IMR-90 (cell line): ENCODE data around the gene WNT16. TPM values are rescaled to one million over a fixed set of nuclear protein-coding genes. Genes with fewer than 3 reads are reported as not detected.

Experiments
- ATAC-seq: fragments of 200-7000 bp; cut with Tn5 transposase; 2 replicates; pipeline ENCODE4 v1.9.1; 2020; ENCODE audit warnings: low read depth, mild to moderate bottlenecking, moderate library complexity
- BruUV-seq: library from RNA; stranded (reverse); fragments of 400-500 nt; replicated peaks from 2 replicates; lab custom pipeline; 2021; lab: Mats Ljungman, UMichigan
- CTCF ChIA-PET: fragments of 300-600 bp; formaldehyde crosslinking; extraction: SDS; loops from one replicate; lab custom pipeline; 2021; ENCODE audit warnings: antibody characterized with exemption; lab: Yijun Ruan, JAX
- POLR2A ChIA-PET: fragments of 300-600 bp; sonication (Branson Sonifier 250); formaldehyde crosslinking; loops from one replicate; lab custom pipeline; 2022; ENCODE audit warnings: antibody characterized with exemption; ENCODE audit not compliant: unreplicated experiment; lab: Charles Lee
- DNase-seq: peaks from one replicate; pipeline ENCODE4 v3.0.0; 2013
- H2AFZ ChIP-seq: replicated peaks from 2 replicates; pipeline ENCODE3; 2013; ENCODE audit warnings: low read length, mild to moderate bottlenecking; ENCODE audit not compliant: poor library complexity
- H2AK5ac ChIP-seq: 2 replicates; pipeline ENCODE4 v1.6.1; 2013; ENCODE audit warnings: low read depth, low read length, inconsistent platforms
- H2AK9ac ChIP-seq: replicated peaks from 2 replicates; pipeline ENCODE3; 2013; ENCODE audit warnings: mild to moderate bottlenecking, low read depth, low read length, moderate library complexity; ENCODE audit not compliant: poor library complexity
- H2BK120ac ChIP-seq: 2 replicates; pipeline ENCODE4 v1.6.1; 2013; ENCODE audit warnings: low read depth, low read length, inconsistent platforms
- H2BK15ac ChIP-seq: 3 replicates; pipeline ENCODE4 v1.6.1; 2013; ENCODE audit warnings: low read depth, low read length, inconsistent platforms
- H2BK20ac ChIP-seq: 2 replicates; pipeline ENCODE4 v1.6.1; 2013; ENCODE audit warnings: low read depth, mild to moderate bottlenecking, inconsistent platforms, low read length, moderate library complexity
- H2BK5ac ChIP-seq: 2 replicates; pipeline ENCODE4 v1.6.1; 2013; ENCODE audit warnings: mild to moderate bottlenecking, low read depth, low read length, inconsistent platforms; ENCODE audit not compliant: poor library complexity, severe bottlenecking
- H3K14ac ChIP-seq: replicated peaks from 2 replicates; pipeline ENCODE4 v1.6.1; 2013; ENCODE audit warnings: low read depth, low read length, inconsistent platforms
- H3K18ac ChIP-seq: 2 replicates; pipeline ENCODE4 v1.6.1; 2013; ENCODE audit warnings: low read depth, low read length, control low read depth
- H3K23ac ChIP-seq: 2 replicates; pipeline ENCODE4 v1.6.1; 2013; ENCODE audit warnings: low read depth, low read length, inconsistent platforms
- H3K27ac ChIP-seq: 2 replicates; pipeline ENCODE4 v1.5.1; 2013; ENCODE audit warnings: mild to moderate bottlenecking, control low read depth, low read length; ENCODE audit not compliant: insufficient read depth
- H3K27me3 ChIP-seq: 2 replicates; pipeline ENCODE4 v1.6.1; 2013; ENCODE audit warnings: low read length; ENCODE audit not compliant: control insufficient read depth, insufficient read depth
- H3K36me3 ChIP-seq: 2 replicates; pipeline ENCODE4 v1.6.1; 2013; ENCODE audit warnings: low read length, mixed read lengths; ENCODE audit not compliant: control insufficient read depth, insufficient read depth
- H3K4ac ChIP-seq: 2 replicates; pipeline ENCODE4 v1.6.1; 2013; ENCODE audit warnings: low read depth, low read length, inconsistent platforms
- H3K4me1 ChIP-seq: 2 replicates; pipeline ENCODE4 v1.6.1; 2013; ENCODE audit warnings: low read length, mixed read lengths; ENCODE audit not compliant: control insufficient read depth, insufficient read depth
- H3K4me2 ChIP-seq: 2 replicates; pipeline ENCODE4 v1.6.1; 2013; ENCODE audit warnings: low read depth, mild to moderate bottlenecking, control low read depth, low read length, moderate library complexity
- H3K4me3 ChIP-seq: 2 replicates; pipeline ENCODE4 v1.5.1; 2013; ENCODE audit warnings: low read depth, mild to moderate bottlenecking, control low read depth, low read length, moderate library complexity; ENCODE audit not compliant: insufficient read depth
- H3K56ac ChIP-seq: 2 replicates; pipeline ENCODE4 v1.6.1; 2013; ENCODE audit warnings: low read length, inconsistent platforms; ENCODE audit not compliant: insufficient read depth; ENCODE audit errors: extremely low read depth
- H3K79me1 ChIP-seq, 2 experiments: 2 replicates each; pipeline ENCODE4 v1.6.1; 2013; ENCODE audit warnings: low read length in 2 of 2, inconsistent platforms in 1 of 2, low read depth in 1 of 2
- H3K9ac ChIP-seq: 2 replicates; pipeline ENCODE4 v1.6.1; 2013; ENCODE audit warnings: low read depth, low read length, control low read depth
- H3K9me1 ChIP-seq: 2 replicates; pipeline ENCODE4 v1.6.1; 2013; ENCODE audit warnings: low read length, inconsistent platforms; ENCODE audit not compliant: insufficient read depth
- H3K9me3 ChIP-seq: 2 replicates; pipeline ENCODE4 v1.6.1; 2013; ENCODE audit warnings: low read length; ENCODE audit not compliant: control insufficient read depth, insufficient read depth
- H4K20me1 ChIP-seq: 2 replicates; pipeline ENCODE4 v1.6.1; 2013; ENCODE audit warnings: low read length, inconsistent platforms; ENCODE audit not compliant: insufficient read depth
- H4K5ac ChIP-seq: 2 replicates; pipeline ENCODE4 v1.6.1; 2013; ENCODE audit warnings: mild to moderate bottlenecking, low read depth, low read length, control low read depth
- H4K8ac ChIP-seq, 2 experiments: 2 replicates each; pipeline ENCODE4 v1.6.1; 2013; ENCODE audit warnings: low read depth in 2 of 2, low read length in 2 of 2, control low read depth in 1 of 2, inconsistent platforms in 1 of 2
- H4K91ac ChIP-seq: 2 replicates; pipeline ENCODE4 v1.6.1; 2013; ENCODE audit warnings: low read depth, low read length, inconsistent platforms; ENCODE audit not compliant: insufficient read depth
- BHLHE40 ChIP-seq: fragments of 150-350 bp; IDR thresholded peaks from 2 replicates; pipeline ENCODE4 v1.6.1; 2016; ENCODE audit warnings: mild to moderate bottlenecking, low read depth, low read length
- CEBPB ChIP-seq: IDR thresholded peaks from 2 replicates; pipeline ENCODE4 v1.6.1; 2012; ENCODE audit warnings: low read depth, low read length, improper control_type of control experiment
- CHD1 ChIP-seq: IDR thresholded peaks from 2 replicates; pipeline ENCODE4 v1.6.1; 2012; ENCODE audit warnings: low read depth, low read length, improper control_type of control experiment
- CTCF ChIP-seq: conservative IDR thresholded peaks from 2 replicates; pipeline ENCODE4 v1.5.1; 2012; ENCODE audit warnings: mild to moderate bottlenecking, low read depth, low read length, improper control_type of control experiment
- ELK1 ChIP-seq: fragments of 150-350 bp; IDR thresholded peaks from 2 replicates; pipeline ENCODE4 v1.6.1; 2016; ENCODE audit warnings: low read depth, mild to moderate bottlenecking, low read length, moderate library complexity, borderline replicate concordance
- FOS ChIP-seq: fragments of 150-350 bp; IDR thresholded peaks from 2 replicates; pipeline ENCODE4 v1.6.1; 2016; ENCODE audit warnings: low read depth, low read length
- MAFK ChIP-seq: IDR thresholded peaks from 2 replicates; pipeline ENCODE4 v1.6.1; 2012; ENCODE audit warnings: low read depth, low read length, improper control_type of control experiment
- MAZ ChIP-seq: IDR thresholded peaks from 2 replicates; pipeline ENCODE4 v1.6.1; 2012; ENCODE audit warnings: low read depth, mild to moderate bottlenecking, low read length, improper control_type of control experiment, moderate library complexity, borderline replicate concordance
- MXI1 ChIP-seq: IDR thresholded peaks from 2 replicates; pipeline ENCODE4 v1.6.1; 2012; ENCODE audit warnings: low read depth, mild to moderate bottlenecking, low read length, moderate library complexity, borderline replicate concordance
- NFE2L2 ChIP-seq: fragments of 150-350 bp; IDR thresholded peaks from 2 replicates; pipeline ENCODE4 v1.6.1; 2016; ENCODE audit warnings: low read depth, mild to moderate bottlenecking, low read length
- POLR2A ChIP-seq: IDR thresholded peaks from 2 replicates; pipeline ENCODE4 v1.6.1; 2012; ENCODE audit warnings: mild to moderate bottlenecking, low read depth, low read length
- RAD21 ChIP-seq: IDR thresholded peaks from 2 replicates; pipeline ENCODE4 v1.6.1; 2012; ENCODE audit warnings: low read length, improper control_type of control experiment
- RCOR1 ChIP-seq: IDR thresholded peaks from 2 replicates; pipeline ENCODE4 v1.6.1; 2012; ENCODE audit warnings: mild to moderate bottlenecking, low read length, improper control_type of control experiment; ENCODE audit not compliant: insufficient replicate concordance
- RFX5 ChIP-seq: IDR thresholded peaks from 2 replicates; pipeline ENCODE4 v1.8.0; 2012; ENCODE audit warnings: low read depth, mild to moderate bottlenecking, low read length, moderate library complexity
- SMC3 ChIP-seq: fragments of 150-350 bp; IDR thresholded peaks from 2 replicates; pipeline ENCODE4 v1.6.1; 2016; ENCODE audit warnings: low read depth, mild to moderate bottlenecking, antibody characterized with exemption, low read length, moderate library complexity
- USF2 ChIP-seq: fragments of 150-350 bp; IDR thresholded peaks from 2 replicates; pipeline ENCODE4 v1.6.1; 2017; ENCODE audit warnings: mild to moderate bottlenecking, antibody characterized with exemption, low read length, low read depth
- WGBS, 2 experiments: methylation state at CpG; one replicate each; pipeline versions ENCODE4 v1.1.5 to v1.1.7; 2013; ENCODE audit warnings: missing lambda C conversion rate in 2 of 2; ENCODE audit not compliant: insufficient read length in 1 of 2; ENCODE audit errors: extremely low coverage in 2 of 2; 5-methylcytosine and 5-hydroxymethylcytosine counted together
- dilution Hi-C: fragments of 300-500 bp; cut with HindIII; formaldehyde crosslinking; loops from one replicate; pipeline ENCODE4 v1.14.3; 2018; ENCODE audit warnings: low sequenced_read_pairs; ENCODE audit not compliant: unreplicated experiment
- in situ Hi-C: fragments of 300-500 bp; cut with MboI; formaldehyde crosslinking; loops from 3 replicates; pipeline ENCODE4 v1.14.3; 2019; ENCODE audit warnings: low sequenced_read_pairs, inconsistent platforms, mixed read lengths
- intact Hi-C: fragments of 100-400 bp; cut with micrococcal nuclease; formaldehyde crosslinking; loops from 2 replicates; pipeline ENCODE4 v1.10.0; 2022
- polyA plus RNA-seq, 3 experiments: library from polyadenylated mRNA; depleted of rRNA; stranded (reverse); fragments of >200 nt; gene quantifications; 2 replicates each; pipeline ENCODE4 v1.2.3, GENCODE V29; 2012; ENCODE audit warnings: low replicate concordance in 1 of 3
- total RNA-seq: library from RNA; depleted of rRNA; stranded (reverse); fragments of >200 nt; gene quantifications from 2 replicates; pipeline ENCODE4 v1.2.3, GENCODE V29; 2012

Gene WNT16
- total and polyA plus RNA-seq, 2 of the 4 experiments (the other 2 are of a cell fraction): 0.68 to 1.1 TPM

- no TSS peak for BruUV-seq
- no peak overlapping the region for H3K27ac ChIP-seq
- in situ Hi-C loops (no loop called here), dilution Hi-C loops (no loop called here), intact Hi-C loops (no loop called here)
- peaks cover 5% of the 10 kb centered on the region; the same call in 1 of the 2 replicates for H3K9me1 ChIP-seq
- DNase-seq: no peak
- no peak overlapping the region for H3K4me3 ChIP-seq
- peaks cover 1% of the 10 kb centered on the region; the same call in 1 of the 2 replicates for H3K36me3 ChIP-seq
- no peak overlapping the region for H2BK5ac ChIP-seq
- H3K56ac ChIP-seq: no peak overlapping the region
- H4K8ac ChIP-seq: no peak overlapping the region
- no peak overlapping the region for H2AFZ ChIP-seq
- peaks cover 16% of the 10 kb centered on the region for H4K20me1 ChIP-seq
- peaks cover 31 to 52% of the 10 kb centered on the region in 2 experiments for H3K79me1 ChIP-seq
- no peak overlapping the region for H2BK120ac ChIP-seq
- ChIA-PET POLR2A (no interaction called here), CTCF (no interaction called here)
- no peak overlapping the region for H2BK15ac ChIP-seq
- H2AK9ac ChIP-seq: no peak overlapping the region
- no peak overlapping the region for H3K14ac ChIP-seq
- WGBS, 2 experiments: no CpG with 5 or more reads among the region's 4 CpGs
- no peak overlapping the region for H4K5ac ChIP-seq
- TF ChIP-seq USF2 (no peak), CHD1 (no peak), CEBPB (no peak), RAD21 (no peak), BHLHE40 (no peak), CTCF (no peak), FOS (no peak), POLR2A (no peak), SMC3 (no peak), MAZ (no peak), RCOR1 (no peak), RFX5 (no peak), NFE2L2 (no peak), ELK1 (no peak), MXI1 (no peak), MAFK (no peak)
- no peak overlapping the region for H3K23ac ChIP-seq
- H3K4ac ChIP-seq: no peak overlapping the region
- ATAC-seq: no peak
- no peak overlapping the region for H4K91ac ChIP-seq
- H3K9ac ChIP-seq: no peak overlapping the region
- no peak overlapping the region for H3K18ac ChIP-seq
- 0 out of 2 replicates have a peak, but pooled peaks cover 1% of the 10 kb centered on the region for H3K4me1 ChIP-seq
- H3K9me3 ChIP-seq: no peaks in the 10 kb centered on the region
- H3K27me3 ChIP-seq: no peaks in the 10 kb centered on the region
- no peak overlapping the region for H2BK20ac ChIP-seq
- no peak overlapping the region for H3K4me2 ChIP-seq
- H2AK5ac ChIP-seq: no peak overlapping the region
These were observed 56.4 kb downstream of the WNT16 start for GRCh38 chr7:121385056-121385799.
